Activated CD8-positive, alpha-beta T cell treated with anti-CD3 and anti-CD28 coated beads, Interleukin-2, amount 10 ng/mL, durations not matched to agents 7 days and 5 days (primary cell): ENCODE results near the gene AGAP1. TPM values are rescaled to one million over a fixed set of nuclear protein-coding genes. Genes with fewer than 3 reads are reported as not detected.

Experiments
- ATAC-seq: fragments of 150-1000 bp; cut with Tn5 transposase; one replicate; pipeline ENCODE4 v1.10.0; 2021; ENCODE audit warnings: moderate library complexity
- CTCF ChIA-PET: fragments of 350-600 bp; sonication (Branson Sonifier 250); formaldehyde crosslinking; loops from one replicate; lab custom pipeline; 2021; ENCODE audit warnings: antibody characterized with exemption; lab: Charles Lee
- POLR2A ChIA-PET: fragments of 350-600 bp; sonication (Branson Sonifier 250); formaldehyde crosslinking; loops from one replicate; lab custom pipeline; 2021; ENCODE audit warnings: antibody characterized with exemption; lab: Charles Lee
- DNase-seq: peaks from one replicate; pipeline ENCODE4 v3.0.0-alpha.2; 2020
- H3K27ac Mint-ChIP-seq: one replicate; pipeline ENCODE4 v1.8.0; 2021; ENCODE audit warnings: mild to moderate bottlenecking, mixed read lengths
- H3K27me3 Mint-ChIP-seq: one replicate; pipeline ENCODE4 v1.8.0; 2021; ENCODE audit warnings: low read depth, mixed read lengths
- H3K36me3 Mint-ChIP-seq: one replicate; pipeline ENCODE4 v1.8.0; 2021; ENCODE audit warnings: low read depth, mixed read lengths
- H3K4me1 Mint-ChIP-seq: one replicate; pipeline ENCODE4 v1.8.0; 2021; ENCODE audit warnings: low read depth, mixed read lengths
- H3K4me3 Mint-ChIP-seq: one replicate; pipeline ENCODE4 v1.8.0; 2021; ENCODE audit warnings: mild to moderate bottlenecking, mixed read lengths
- H3K9me3 Mint-ChIP-seq: one replicate; pipeline ENCODE4 v1.8.0; 2022; ENCODE audit warnings: mixed read lengths; ENCODE audit not compliant: insufficient read depth
- total RNA-seq, 2 experiments: library from RNA; stranded (reverse); gene quantifications; one replicate each; pipeline ENCODE4 v1.2.3, GENCODE V29; 2021

Gene AGAP1
- total RNA-seq, 2 experiments from 2014 or later, result 0.82 to 1.3 TPM

GRCh38 chr2:235848946-235849345, 355.1 kb downstream of the AGAP1 start:
- Mint-ChIP-seq H3K4me3 (no peak overlapping the region), H3K4me1 (no peaks in the 10 kb centered on the region), H3K9me3 (no peaks in the 10 kb centered on the region), H3K36me3 (no peaks in the 10 kb centered on the region), H3K27me3 (peaks cover 2% of the 10 kb centered on the region), H3K27ac (no peak overlapping the region)
- DNase-seq (no peak), ATAC-seq (no peak)
- CTCF ChIA-PET, result no interaction called here
- POLR2A ChIA-PET, result no interaction called here

- Mint-ChIP-seq H3K4me3 (no peak overlapping the region), H3K36me3 (no peaks in the 10 kb centered on the region), H3K27ac (no peak overlapping the region), H3K9me3 (no peaks in the 10 kb centered on the region), H3K27me3 (peaks cover 2% of the 10 kb centered on the region), H3K4me1 (no peaks in the 10 kb centered on the region)
- ChIA-PET CTCF (no interaction called here), POLR2A (no interaction called here)
- no peak for ATAC-seq
- no peak for DNase-seq
Observed at GRCh38 chr2:235849489-235849888, 355.6 kb downstream of the AGAP1 start.

GRCh38 chr2:235850289-235850688, 356.4 kb downstream of the AGAP1 start:
- ChIA-PET POLR2A (no interaction called here), CTCF (no interaction called here)
- Mint-ChIP-seq H3K4me1 (no peaks in the 10 kb centered on the region), H3K27me3 (peaks cover 2% of the 10 kb centered on the region), H3K9me3 (no peaks in the 10 kb centered on the region), H3K36me3 (no peaks in the 10 kb centered on the region), H3K27ac (no peak overlapping the region), H3K4me3 (no peak overlapping the region)
- ATAC-seq (no peak), DNase-seq (no peak)

GRCh38 chr2:235850771-235851551, 357.1 kb downstream of the AGAP1 start:
- DNase-seq (no peak), ATAC-seq (no peak)
- no peaks in the 10 kb centered on the region for H3K4me1 Mint-ChIP-seq
- ChIA-PET CTCF (no interaction called here), POLR2A (no interaction called here)
- peaks cover 2% of the 10 kb centered on the region for H3K27me3 Mint-ChIP-seq
- H3K9me3 Mint-ChIP-seq, result no peaks in the 10 kb centered on the region
- H3K27ac Mint-ChIP-seq, result no peak overlapping the region
- H3K36me3 Mint-ChIP-seq, result no peaks in the 10 kb centered on the region
- no peak overlapping the region for H3K4me3 Mint-ChIP-seq

- Mint-ChIP-seq H3K27me3 (peaks cover 2% of the 10 kb centered on the region), H3K36me3 (no peaks in the 10 kb centered on the region), H3K27ac (no peak overlapping the region), H3K4me3 (no peak overlapping the region), H3K9me3 (no peaks in the 10 kb centered on the region), H3K4me1 (no peaks in the 10 kb centered on the region)
- ChIA-PET POLR2A (no interaction called here), CTCF (no interaction called here)
- ATAC-seq (no peak), DNase-seq (no peak)
Observed at GRCh38 chr2:235851828-235852525, 358.1 kb downstream of the AGAP1 start.

- H3K4me3 Mint-ChIP-seq, result no peak overlapping the region
- CTCF ChIA-PET, result no interaction called here
- POLR2A ChIA-PET, result no interaction called here
- H3K27ac Mint-ChIP-seq, result no peak overlapping the region
- peaks cover 2% of the 10 kb centered on the region for H3K27me3 Mint-ChIP-seq
- no peak for ATAC-seq
- DNase-seq, result no peak
- no peaks in the 10 kb centered on the region for H3K36me3 Mint-ChIP-seq
- no peaks in the 10 kb centered on the region for H3K4me1 Mint-ChIP-seq
- H3K9me3 Mint-ChIP-seq, result no peaks in the 10 kb centered on the region
Observed at GRCh38 chr2:235852526-235852920, 358.7 kb downstream of the AGAP1 start.

- no peaks in the 10 kb centered on the region for H3K9me3 Mint-ChIP-seq
- no peaks in the 10 kb centered on the region for H3K36me3 Mint-ChIP-seq
- H3K27ac Mint-ChIP-seq, result no peak overlapping the region
- ChIA-PET CTCF (no interaction called here), POLR2A (no interaction called here)
- DNase-seq (no peak), ATAC-seq (no peak)
- H3K4me1 Mint-ChIP-seq, result no peaks in the 10 kb centered on the region
- no peak overlapping the region for H3K4me3 Mint-ChIP-seq
- peaks cover 4% of the 10 kb centered on the region for H3K27me3 Mint-ChIP-seq
Observed at GRCh38 chr2:235854276-235854675, 360.4 kb downstream of the AGAP1 start.

- ATAC-seq, result no peak
- Mint-ChIP-seq H3K27me3 (peaks cover 4% of the 10 kb centered on the region), H3K27ac (no peak overlapping the region), H3K4me3 (no peak overlapping the region), H3K9me3 (no peaks in the 10 kb centered on the region), H3K4me1 (no peaks in the 10 kb centered on the region), H3K36me3 (no peaks in the 10 kb centered on the region)
- DNase-seq, result no peak
- POLR2A ChIA-PET, result no interaction called here
- CTCF ChIA-PET, result no interaction called here
Observed at GRCh38 chr2:235855011-235855410, 361.2 kb downstream of the AGAP1 start.

GRCh38 chr2:235856151-235856854, 362.5 kb downstream of the AGAP1 start:
- POLR2A ChIA-PET, result no interaction called here
- Mint-ChIP-seq H3K9me3 (no peaks in the 10 kb centered on the region), H3K27me3 (peaks cover 4% of the 10 kb centered on the region), H3K36me3 (no peaks in the 10 kb centered on the region), H3K4me1 (no peaks in the 10 kb centered on the region), H3K27ac (no peak overlapping the region), H3K4me3 (no peak overlapping the region)
- ATAC-seq, result no peak
- CTCF ChIA-PET, result no interaction called here
- no peak for DNase-seq

- H3K4me1 Mint-ChIP-seq, result no peaks in the 10 kb centered on the region
- no peaks in the 10 kb centered on the region for H3K9me3 Mint-ChIP-seq
- H3K27ac Mint-ChIP-seq, result no peak overlapping the region
- ChIA-PET CTCF (no interaction called here), POLR2A (no interaction called here)
- DNase-seq, result no peak
- peaks cover 2% of the 10 kb centered on the region for H3K27me3 Mint-ChIP-seq
- no peak for ATAC-seq
- no peaks in the 10 kb centered on the region for H3K36me3 Mint-ChIP-seq
- H3K4me3 Mint-ChIP-seq, result no peak overlapping the region
Observed at GRCh38 chr2:235857598-235857997, 363.8 kb downstream of the AGAP1 start.

- POLR2A ChIA-PET, result no interaction called here
- Mint-ChIP-seq H3K27ac (no peak overlapping the region), H3K4me1 (no peaks in the 10 kb centered on the region), H3K36me3 (no peaks in the 10 kb centered on the region), H3K27me3 (peaks cover 4% of the 10 kb centered on the region), H3K9me3 (no peaks in the 10 kb centered on the region), H3K4me3 (no peak overlapping the region)
- CTCF ChIA-PET, result no interaction called here
- DNase-seq (no peak), ATAC-seq (no peak)
Observed at GRCh38 chr2:235858881-235859280, 365.0 kb downstream of the AGAP1 start.

- Mint-ChIP-seq H3K4me1 (no peaks in the 10 kb centered on the region), H3K27ac (no peak overlapping the region), H3K4me3 (no peak overlapping the region), H3K27me3 (peaks cover 4% of the 10 kb centered on the region), H3K36me3 (no peaks in the 10 kb centered on the region), H3K9me3 (no peaks in the 10 kb centered on the region)
- DNase-seq (no peak), ATAC-seq (no peak)
- CTCF ChIA-PET, result no interaction called here
- POLR2A ChIA-PET, result no interaction called here
Observed at GRCh38 chr2:235859651-235860050, 365.8 kb downstream of the AGAP1 start.
